Neural cell (in vitro differentiated cells): ENCODE data around the gene FLRT2. TPM values are rescaled to one million over a fixed set of nuclear protein-coding genes. Genes with fewer than 3 reads are reported as not detected.

Source experiments
- H2AFZ ChIP-seq: fragments of 200-600, 300-800 bp; sonication (generic), shearing (Covaris generic); 2 replicates; pipeline ENCODE4 v1.6.0; 2014; ENCODE audit warnings: low read depth, mild to moderate bottlenecking, antibody characterized with exemption, low read length, moderate library complexity
- H3F3A ChIP-seq: fragments of 200-600 bp; shearing (Covaris generic); 2 replicates; pipeline ENCODE4 v1.6.1; 2016; ENCODE audit warnings: mild to moderate bottlenecking, moderate library complexity, mixed read lengths, antibody characterized with exemption, low read length; ENCODE audit not compliant: insufficient read depth, poor library complexity, severe bottlenecking
- H3K27ac ChIP-seq: fragments of 200-600, 300-800 bp; sonication (generic), shearing (Covaris generic); 2 replicates; pipeline ENCODE4 v1.5.1; 2014; ENCODE audit warnings: mild to moderate bottlenecking, low read length, moderate library complexity
- H3K27me3 ChIP-seq: fragments of 300-800, 200-600 bp; sonication (generic), shearing (Covaris generic); 2 replicates; pipeline ENCODE4 v1.6.0; 2014; ENCODE audit warnings: mild to moderate bottlenecking, low read depth, low read length, moderate library complexity; ENCODE audit not compliant: insufficient read depth
- H3K36me3 ChIP-seq: fragments of 300-800, 200-600 bp; sonication (generic), shearing (Covaris generic); 2 replicates; pipeline ENCODE4 v1.5.1; 2014; ENCODE audit warnings: mild to moderate bottlenecking, antibody characterized with exemption, low read length, moderate library complexity; ENCODE audit not compliant: insufficient read depth
- H3K4me2 ChIP-seq: fragments of 300-800, 200-600 bp; sonication (generic), shearing (Covaris generic); 2 replicates; pipeline ENCODE4 v1.6.0; 2014; ENCODE audit warnings: mild to moderate bottlenecking, low read length
- H3K4me3 ChIP-seq: fragments of 300-800, 200-600 bp; sonication (generic), shearing (Covaris generic); 2 replicates; pipeline ENCODE4 v1.5.1; 2014; ENCODE audit warnings: mild to moderate bottlenecking, low read length, moderate library complexity
- H3K79me2 ChIP-seq: fragments of 200-600 bp; shearing (Covaris generic); replicated peaks from 2 replicates; pipeline ENCODE4 v1.6.0; 2014; ENCODE audit warnings: mild to moderate bottlenecking, low read length, moderate library complexity; ENCODE audit not compliant: insufficient read depth
- H3K9ac ChIP-seq: fragments of 300-800, 200-600 bp; sonication (generic), shearing (Covaris generic); 2 replicates; pipeline ENCODE4 v1.6.1; 2016; ENCODE audit warnings: mild to moderate bottlenecking, low read length, mixed read lengths
- H3K9me2 ChIP-seq: fragments of 200-600 bp; shearing (Covaris generic); 2 replicates; pipeline ENCODE4 v1.6.1; 2016; ENCODE audit warnings: mild to moderate bottlenecking, low read length, mixed read lengths; ENCODE audit not compliant: insufficient read depth
- H3K9me3 ChIP-seq: fragments of 200-600, 300-800 bp; sonication (generic), shearing (Covaris generic); 2 replicates; pipeline ENCODE4 v1.6.1; 2016; ENCODE audit warnings: mild to moderate bottlenecking, mixed run types, low read length, moderate library complexity, mixed read lengths
- H4K20me1 ChIP-seq: fragments of 200-600 bp; shearing (Covaris generic); 2 replicates; pipeline ENCODE4 v1.6.1; 2016; ENCODE audit warnings: mild to moderate bottlenecking, mixed run types; ENCODE audit not compliant: insufficient read depth
- EP300 ChIP-seq: fragments of 450-650 bp; conservative IDR thresholded peaks from 2 replicates; pipeline ENCODE4 v1.6.1; 2014; ENCODE audit warnings: antibody characterized with exemption, mild to moderate bottlenecking, moderate library complexity; ENCODE audit not compliant: poor library complexity, severe bottlenecking
- EZH2 ChIP-seq: fragments of 200-600, 300-800 bp; shearing (Covaris generic), sonication (generic); IDR thresholded peaks from 2 replicates; pipeline ENCODE4 v1.6.1; 2014; ENCODE audit warnings: antibody characterized with exemption, low read length, borderline replicate concordance, mild to moderate bottlenecking; ENCODE audit not compliant: insufficient read depth, poor library complexity, severe bottlenecking
- MXI1 ChIP-seq: fragments of 450-650 bp; conservative IDR thresholded peaks from 2 replicates; pipeline ENCODE4 v1.6.1; 2014; ENCODE audit warnings: antibody characterized with exemption, mild to moderate bottlenecking; ENCODE audit not compliant: poor library complexity, severe bottlenecking
- POLR2AphosphoS5 ChIP-seq: IDR thresholded peaks from 2 replicates; pipeline ENCODE4 v1.6.1; 2012
- RAD21 ChIP-seq: fragments of 450-650 bp; conservative IDR thresholded peaks from 2 replicates; pipeline ENCODE4 v1.6.1; 2014; ENCODE audit warnings: antibody characterized with exemption, mild to moderate bottlenecking, moderate library complexity
- SMC3 ChIP-seq: fragments of 450-650 bp; conservative IDR thresholded peaks from 2 replicates; pipeline ENCODE4 v1.6.1; 2014; ENCODE audit warnings: antibody characterized with exemption, mild to moderate bottlenecking, moderate library complexity; ENCODE audit not compliant: poor library complexity
- TAF1 ChIP-seq: IDR thresholded peaks from 2 replicates; pipeline ENCODE4 v1.6.1; 2012; ENCODE audit warnings: low read depth
- polyA plus RNA-seq: library from polyadenylated mRNA; depleted of rRNA; stranded (reverse); fragments of >200 nt; gene quantifications from 2 replicates; pipeline ENCODE4 v1.2.3, GENCODE V29; 2014
- TF ChIP-seq, protein P1 (sequence below): IDR thresholded peaks from 2 replicates; pipeline ENCODE4 v1.6.1; 2012; ENCODE audit warnings: borderline replicate concordance
- TF ChIP-seq, protein P2 (sequence below): fragments of 450-650 bp; IDR thresholded peaks from 2 replicates; pipeline ENCODE4 v1.5.1; 2014; ENCODE audit warnings: antibody characterized with exemption, mild to moderate bottlenecking, moderate library complexity; ENCODE audit not compliant: poor library complexity, severe bottlenecking

The FLRT2 gene
- polyA plus RNA-seq, 1 donor from 2014 or later = 5.1 TPM

DNA sequence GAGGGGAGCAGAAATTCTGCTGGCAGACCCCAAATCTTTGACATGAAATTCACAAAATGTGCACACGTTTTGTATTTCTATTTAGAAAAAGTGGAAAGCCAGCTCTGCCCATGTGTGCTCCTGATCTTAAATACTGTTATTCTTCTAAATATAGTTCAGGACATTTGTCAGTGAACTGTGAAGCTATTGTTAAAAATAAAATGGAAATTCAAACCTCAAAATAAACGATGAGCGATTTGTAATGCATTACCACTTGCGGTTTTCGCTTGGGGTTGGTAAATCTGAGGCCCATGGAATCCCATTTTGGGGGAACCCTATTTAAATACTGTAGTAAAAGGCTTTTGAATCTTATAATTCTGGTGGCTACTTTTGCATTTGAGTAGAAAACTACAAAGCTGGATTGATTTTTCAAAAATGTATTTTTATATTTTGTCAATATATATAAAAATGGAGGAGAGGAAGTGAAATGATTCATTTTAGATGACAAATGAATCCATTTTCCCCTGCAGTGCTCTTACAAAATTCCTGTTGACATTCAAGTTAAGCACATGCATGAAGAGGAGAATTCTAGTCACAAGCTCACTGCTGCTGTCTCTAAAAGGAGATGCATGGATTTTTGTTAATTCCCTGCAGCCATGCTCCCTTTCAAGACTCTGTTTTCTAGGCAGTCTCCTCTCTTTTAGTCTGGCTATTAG, 47.1 kb downstream of the FLRT2 start:
- no peaks in the 10 kb centered on the region for H3K36me3 ChIP-seq
- no peaks in the 10 kb centered on the region for H3K9me3 ChIP-seq
- no peaks in the 10 kb centered on the region for H3F3A ChIP-seq
- H3K4me3 ChIP-seq = no peak overlapping the region
- H3K79me2 ChIP-seq = no peaks in the 10 kb centered on the region
- H2AFZ ChIP-seq = no peak overlapping the region
- H3K27me3 ChIP-seq = no peaks in the 10 kb centered on the region
- TF ChIP-seq RAD21 (no peak), MXI1 (no peak), EZH2 (no peak), POLR2AphosphoS5 (no peak), TAF1 (no peak), SMC3 (no peak), EP300 (no peak)
- TF ChIP-seq, protein P1, sequence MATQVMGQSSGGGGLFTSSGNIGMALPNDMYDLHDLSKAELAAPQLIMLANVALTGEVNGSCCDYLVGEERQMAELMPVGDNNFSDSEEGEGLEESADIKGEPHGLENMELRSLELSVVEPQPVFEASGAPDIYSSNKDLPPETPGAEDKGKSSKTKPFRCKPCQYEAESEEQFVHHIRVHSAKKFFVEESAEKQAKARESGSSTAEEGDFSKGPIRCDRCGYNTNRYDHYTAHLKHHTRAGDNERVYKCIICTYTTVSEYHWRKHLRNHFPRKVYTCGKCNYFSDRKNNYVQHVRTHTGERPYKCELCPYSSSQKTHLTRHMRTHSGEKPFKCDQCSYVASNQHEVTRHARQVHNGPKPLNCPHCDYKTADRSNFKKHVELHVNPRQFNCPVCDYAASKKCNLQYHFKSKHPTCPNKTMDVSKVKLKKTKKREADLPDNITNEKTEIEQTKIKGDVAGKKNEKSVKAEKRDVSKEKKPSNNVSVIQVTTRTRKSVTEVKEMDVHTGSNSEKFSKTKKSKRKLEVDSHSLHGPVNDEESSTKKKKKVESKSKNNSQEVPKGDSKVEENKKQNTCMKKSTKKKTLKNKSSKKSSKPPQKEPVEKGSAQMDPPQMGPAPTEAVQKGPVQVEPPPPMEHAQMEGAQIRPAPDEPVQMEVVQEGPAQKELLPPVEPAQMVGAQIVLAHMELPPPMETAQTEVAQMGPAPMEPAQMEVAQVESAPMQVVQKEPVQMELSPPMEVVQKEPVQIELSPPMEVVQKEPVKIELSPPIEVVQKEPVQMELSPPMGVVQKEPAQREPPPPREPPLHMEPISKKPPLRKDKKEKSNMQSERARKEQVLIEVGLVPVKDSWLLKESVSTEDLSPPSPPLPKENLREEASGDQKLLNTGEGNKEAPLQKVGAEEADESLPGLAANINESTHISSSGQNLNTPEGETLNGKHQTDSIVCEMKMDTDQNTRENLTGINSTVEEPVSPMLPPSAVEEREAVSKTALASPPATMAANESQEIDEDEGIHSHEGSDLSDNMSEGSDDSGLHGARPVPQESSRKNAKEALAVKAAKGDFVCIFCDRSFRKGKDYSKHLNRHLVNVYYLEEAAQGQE = no peak
- TF ChIP-seq, protein P2, sequence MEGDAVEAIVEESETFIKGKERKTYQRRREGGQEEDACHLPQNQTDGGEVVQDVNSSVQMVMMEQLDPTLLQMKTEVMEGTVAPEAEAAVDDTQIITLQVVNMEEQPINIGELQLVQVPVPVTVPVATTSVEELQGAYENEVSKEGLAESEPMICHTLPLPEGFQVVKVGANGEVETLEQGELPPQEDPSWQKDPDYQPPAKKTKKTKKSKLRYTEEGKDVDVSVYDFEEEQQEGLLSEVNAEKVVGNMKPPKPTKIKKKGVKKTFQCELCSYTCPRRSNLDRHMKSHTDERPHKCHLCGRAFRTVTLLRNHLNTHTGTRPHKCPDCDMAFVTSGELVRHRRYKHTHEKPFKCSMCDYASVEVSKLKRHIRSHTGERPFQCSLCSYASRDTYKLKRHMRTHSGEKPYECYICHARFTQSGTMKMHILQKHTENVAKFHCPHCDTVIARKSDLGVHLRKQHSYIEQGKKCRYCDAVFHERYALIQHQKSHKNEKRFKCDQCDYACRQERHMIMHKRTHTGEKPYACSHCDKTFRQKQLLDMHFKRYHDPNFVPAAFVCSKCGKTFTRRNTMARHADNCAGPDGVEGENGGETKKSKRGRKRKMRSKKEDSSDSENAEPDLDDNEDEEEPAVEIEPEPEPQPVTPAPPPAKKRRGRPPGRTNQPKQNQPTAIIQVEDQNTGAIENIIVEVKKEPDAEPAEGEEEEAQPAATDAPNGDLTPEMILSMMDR = no peak
- no peak overlapping the region for H3K27ac ChIP-seq
- no peak overlapping the region for H3K4me2 ChIP-seq
- no peak overlapping the region for H3K9ac ChIP-seq
- H4K20me1 ChIP-seq = no peaks in the 10 kb centered on the region
- H3K9me2 ChIP-seq = no peaks in the 10 kb centered on the region

DNA sequence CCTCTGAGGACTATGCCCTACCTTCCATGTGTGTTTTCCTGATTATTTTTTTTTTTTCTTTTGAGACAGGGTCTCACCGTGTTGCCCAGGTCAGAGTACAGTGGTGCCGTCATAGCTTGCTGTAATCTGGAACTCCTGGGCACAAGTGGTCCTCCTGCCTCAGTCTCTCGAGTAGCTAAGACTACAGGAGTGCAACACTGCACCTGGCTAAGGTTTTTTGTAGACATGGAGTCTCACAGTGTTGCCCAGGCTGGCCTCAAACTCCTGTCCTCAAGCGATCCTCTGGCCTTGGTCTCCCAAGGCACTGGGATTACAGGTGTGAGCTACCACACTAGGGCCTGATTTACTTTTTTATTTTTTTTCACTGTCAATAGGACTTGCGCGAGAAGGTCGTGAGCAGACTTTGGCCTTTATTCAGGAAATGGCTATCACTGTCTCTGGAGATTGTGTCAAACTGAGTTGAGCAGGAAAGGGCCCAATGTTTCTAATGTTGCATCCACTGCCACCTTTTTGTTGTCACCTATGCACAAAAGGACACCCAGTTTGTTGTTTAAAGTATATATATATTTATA, 47.7 kb downstream of the FLRT2 start:
- no peak overlapping the region for H2AFZ ChIP-seq
- no peak overlapping the region for H3K9ac ChIP-seq
- no peaks in the 10 kb centered on the region for H4K20me1 ChIP-seq
- no peak overlapping the region for H3K27ac ChIP-seq
- no peaks in the 10 kb centered on the region for H3K36me3 ChIP-seq
- no peak overlapping the region for H3K4me3 ChIP-seq
- no peaks in the 10 kb centered on the region for H3K27me3 ChIP-seq
- no peaks in the 10 kb centered on the region for H3K9me3 ChIP-seq
- no peaks in the 10 kb centered on the region for H3K9me2 ChIP-seq
- TF ChIP-seq, protein P2 = no peak
- H3F3A ChIP-seq = no peaks in the 10 kb centered on the region
- H3K79me2 ChIP-seq = no peaks in the 10 kb centered on the region
- no peak overlapping the region for H3K4me2 ChIP-seq
